Measurements from ENCODE around the gene SLC18A2. TPM values are rescaled to one million over a fixed set of nuclear protein-coding genes. Genes with fewer than 3 reads are reported as not detected.

SLC18A2 gene
- total RNA-seq, 1 experiment from 2014 or later = 4.0 TPM

- Histone ChIP-seq H3K23ac (ENCODE audit: insufficient read length, low read depth, low read length) (no peak overlapping the region), H3K4me1 (ENCODE audit: insufficient read depth, low read length) (no peaks in the 10 kb centered on the region)
- H3K27me3 Mint-ChIP-seq (ENCODE audit: low read depth) = peaks cover 55% of the 10 kb centered on the region
Measured at GRCh38 chr10:117237401-117237991, 3.4 kb upstream of the SLC18A2 start.

More at GRCh38 chr10:117237401-117237991, 3.4 kb upstream of the SLC18A2 start:
- no peak overlapping the region for H3K27ac Mint-ChIP-seq
- Histone ChIP-seq H3K9ac (ENCODE audit: extremely low read depth, insufficient read length, low read length) (no peak overlapping the region), H2AK5ac (ENCODE audit: insufficient read length, low read length) (no peak overlapping the region), H4K5ac (ENCODE audit: insufficient read length, low read depth, low read length) (no peak overlapping the region), H2BK120ac (ENCODE audit: low read depth, low read length, poor library complexity, severe bottlenecking) (no peak overlapping the region), H3K56ac (ENCODE audit: insufficient read length, low read depth, low read length) (no peak overlapping the region), H3K18ac (ENCODE audit: insufficient read length, low read depth, low read length) (no peak overlapping the region), H4K91ac (ENCODE audit: insufficient read length, low read depth, low read length) (no peak overlapping the region), H2BK12ac (ENCODE audit: insufficient read length, low read depth, low read length) (no peak overlapping the region), H2BK15ac (ENCODE audit: low read depth, low read length) (no peak overlapping the region), H2BK20ac (ENCODE audit: low read depth, low read length, poor library complexity, severe bottlenecking) (no peak overlapping the region), H3T11ph (ENCODE audit: low read length) (no peak overlapping the region), H3K27ac (ENCODE audit: insufficient read length, low read depth, low read length) (no peak overlapping the region), H3K14ac (ENCODE audit: insufficient read depth, low read length) (no peak overlapping the region), H3K4ac (ENCODE audit: low read depth, low read length) (no peak overlapping the region), H2BK5ac (ENCODE audit: insufficient read length, low read length) (no peak overlapping the region), H3K79me1 (ENCODE audit: insufficient read depth, low read depth, low read length, poor library complexity, severe bottlenecking) (no peaks in the 10 kb centered on the region), H4K20me1 (ENCODE audit: control insufficient read depth, insufficient read depth, insufficient read length) (no peaks in the 10 kb centered on the region), H3K9me3 (ENCODE audit: control insufficient read depth, low read depth, low read length) (no peaks in the 10 kb centered on the region), H2AFZ (ENCODE audit: low read length) (no peak overlapping the region), H3K27me3 (ENCODE audit: insufficient read depth, low read length) (peaks cover 4% of the 10 kb centered on the region; the same call in 1 of the 2 replicates), H3K23me2 (ENCODE audit: insufficient read length, low read depth, low read length, poor library complexity, severe bottlenecking) (peaks cover 6% of the 10 kb centered on the region), H3K79me2 (ENCODE audit: insufficient read depth, low read length) (no peaks in the 10 kb centered on the region), H3K4me2 (ENCODE audit: insufficient read depth, insufficient read length, low read length) (no peak overlapping the region), H4K8ac (replicated peaks; ENCODE audit: insufficient read length, low read depth, low read length) (no peak overlapping the region)
- H3K4me3 Mint-ChIP-seq = no peak overlapping the region
- no peaks in the 10 kb centered on the region for H3K9me3 Mint-ChIP-seq
- TF ChIP-seq CTCF (conservative IDR thresholded peaks at IDR 0.05) = no peak
- no CpG with 5 or more reads among the region's 5 CpGs for WGBS (ENCODE audit: extremely low coverage, insufficient read length, low lambda C conversion rate)
- DNase-seq = no peak
- no peaks in the 10 kb centered on the region; a peak in 1 of 7 replicates for H3K36me3 Mint-ChIP-seq (ENCODE audit: insufficient read depth in 1 of 3, low read depth in 3 of 3)
- peaks cover 3 to 9% of the 10 kb centered on the region in 2 experiments; a peak in 3 of 4 replicates for H3K4me1 Mint-ChIP-seq

Measured in H9 (cell line).